ENCODE data around the gene NCOA7. TPM values are rescaled to one million over a fixed set of nuclear protein-coding genes. Genes with fewer than 3 reads are reported as not detected.

The NCOA7 gene
- total RNA-seq, 1 donor from 2014 or later = 41.5 TPM

DNA sequence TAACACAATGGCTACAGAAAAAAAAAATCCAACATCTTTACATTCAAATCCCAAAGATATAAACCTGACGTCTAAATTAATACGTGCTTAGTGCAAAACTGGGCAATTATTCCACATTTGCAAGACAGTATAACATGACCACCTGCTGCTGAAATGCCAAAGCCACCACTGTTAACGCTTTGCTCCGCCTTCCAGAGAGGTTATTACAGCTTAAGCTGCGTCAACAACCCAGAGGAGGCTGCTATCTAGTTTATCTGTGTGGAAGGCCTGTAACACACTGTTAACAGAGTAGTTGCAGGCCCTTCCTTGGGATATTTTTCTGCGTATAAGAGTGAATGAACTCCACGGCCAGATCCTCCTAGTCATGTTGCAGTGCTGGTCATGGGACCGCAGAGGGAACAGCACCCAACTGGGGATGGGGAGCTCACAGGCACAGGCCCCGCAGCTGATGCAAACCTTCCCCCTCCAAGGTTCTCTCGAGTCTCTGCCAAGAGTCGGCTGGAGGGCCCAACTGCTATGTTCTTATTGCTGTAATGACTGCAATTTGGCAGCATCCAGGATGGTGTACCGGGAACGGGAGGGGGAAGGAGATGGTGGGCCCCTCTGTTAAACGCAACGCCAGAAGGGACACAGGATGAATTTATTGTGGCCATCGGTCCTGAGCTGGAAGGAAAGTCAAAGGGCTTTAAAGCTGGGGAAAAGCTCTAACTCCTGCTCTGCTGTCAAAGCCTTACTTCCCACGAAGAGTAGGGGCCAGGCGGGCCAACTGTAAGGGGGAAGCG lies 993 bp upstream of the NCOA7 start:
- intact Hi-C loops (cut with micrococcal nuclease) = loop anchor here (1.0 to 10.0 kb wide), 7 partner anchors 9 to 1725 kb away; partner anchors contain the start of genes HEY2, HINT3, MTCL3 and RNF146

DNA sequence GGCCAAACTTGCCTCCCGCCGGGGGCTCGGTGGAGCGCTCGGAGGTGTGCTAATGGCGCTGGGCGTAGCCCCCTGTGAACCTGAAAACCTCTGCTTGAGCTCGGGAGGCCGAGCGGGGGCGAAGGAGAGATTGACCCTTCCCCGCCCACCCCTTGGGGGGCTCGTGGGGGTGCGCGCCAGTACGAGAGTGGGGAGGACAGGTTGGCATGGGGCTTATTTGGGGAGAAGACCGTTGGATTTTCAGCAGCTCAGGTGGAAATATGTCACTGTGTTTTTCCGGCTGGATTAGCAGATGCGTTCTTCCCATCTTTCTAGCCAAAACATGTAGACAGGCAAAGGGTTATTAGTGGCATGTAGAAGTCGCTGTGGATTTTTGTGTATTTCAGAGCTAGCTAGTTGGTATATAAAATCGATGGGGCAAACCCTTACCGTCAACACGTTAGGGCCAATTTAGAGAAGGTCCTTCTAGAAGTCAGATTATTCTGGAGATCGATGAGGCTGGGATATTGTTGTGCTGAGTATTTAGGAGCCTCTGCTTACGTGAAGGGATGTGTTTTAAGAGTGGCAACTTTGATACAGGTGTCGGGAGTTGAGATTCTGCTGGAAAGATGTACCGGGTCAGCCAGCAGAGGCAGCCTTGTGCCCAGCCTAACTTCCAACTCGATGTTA lies 525 bp downstream of the NCOA7 start:
- intact Hi-C loops (cut with micrococcal nuclease) = loop anchor here (1.0 to 2.0 kb wide), 4 partner anchors 14 to 128 kb away; partner anchors contain the start of gene HEY2

DNA sequence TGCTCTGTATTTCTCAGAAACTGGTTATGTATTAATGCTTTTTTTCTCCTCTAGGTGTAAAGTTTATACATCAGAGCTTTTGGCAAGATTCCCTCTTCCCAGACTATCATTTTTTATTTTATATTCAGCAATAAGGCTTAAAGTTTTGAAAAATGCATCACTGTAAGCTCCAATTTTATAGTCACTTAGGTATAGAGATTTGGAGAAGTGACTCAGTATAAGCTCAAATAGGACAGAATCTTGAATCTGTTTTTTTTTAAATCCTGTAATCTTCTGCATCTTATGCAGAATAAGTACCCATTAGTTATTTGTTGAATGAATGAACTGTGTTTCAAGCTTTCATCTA lies 1.0 kb downstream of the NCOA7 start:
- intact Hi-C loops (cut with micrococcal nuclease) = loop anchor here (1.0 to 2.0 kb wide), 4 partner anchors 13 to 128 kb away; partner anchors contain the start of gene HEY2

DNA sequence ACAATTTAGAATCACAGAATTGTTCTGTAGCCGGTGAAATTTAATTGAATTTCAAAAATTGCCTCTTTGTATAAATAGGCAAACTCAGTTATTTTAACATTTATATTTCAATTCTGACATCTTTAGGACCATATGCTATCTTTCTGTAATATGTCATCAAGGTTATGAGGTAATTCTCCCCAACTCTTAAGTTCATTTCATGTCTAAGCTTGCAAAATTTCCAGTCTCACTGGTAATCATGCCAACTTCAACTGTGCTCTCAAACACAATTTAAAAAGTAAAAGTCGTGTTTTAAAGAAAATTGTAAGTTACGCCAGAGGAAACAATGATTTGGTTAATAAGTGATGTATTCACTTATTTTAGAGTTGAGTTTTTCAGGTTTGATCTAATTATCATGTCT lies 1.4 kb downstream of the NCOA7 start:
- intact Hi-C loops (cut with micrococcal nuclease) = no loop called here

DNA sequence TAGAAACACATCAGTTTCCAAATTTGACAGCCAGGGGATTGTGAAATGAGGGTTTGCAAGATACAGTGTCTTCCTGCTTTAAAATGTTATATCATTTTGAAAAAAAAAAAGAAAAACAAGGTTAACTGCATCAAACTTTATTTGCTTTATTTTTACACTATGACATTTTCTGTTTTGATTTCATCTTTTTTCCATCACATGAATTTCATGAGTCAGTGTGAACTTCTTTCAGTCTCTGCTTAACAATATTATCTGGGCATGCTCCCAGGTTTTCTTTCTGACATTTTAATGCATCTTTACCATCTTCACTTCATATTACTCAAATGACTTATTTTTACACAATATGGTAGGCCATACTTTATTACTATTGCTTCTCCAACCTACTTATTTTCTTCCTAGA lies 1.9 kb downstream of the NCOA7 start:
- intact Hi-C loops (cut with micrococcal nuclease) = loop anchor here (1.0 kb wide), 1 partner anchor 113 kb away; no protein-coding TSS in a partner anchor

DNA sequence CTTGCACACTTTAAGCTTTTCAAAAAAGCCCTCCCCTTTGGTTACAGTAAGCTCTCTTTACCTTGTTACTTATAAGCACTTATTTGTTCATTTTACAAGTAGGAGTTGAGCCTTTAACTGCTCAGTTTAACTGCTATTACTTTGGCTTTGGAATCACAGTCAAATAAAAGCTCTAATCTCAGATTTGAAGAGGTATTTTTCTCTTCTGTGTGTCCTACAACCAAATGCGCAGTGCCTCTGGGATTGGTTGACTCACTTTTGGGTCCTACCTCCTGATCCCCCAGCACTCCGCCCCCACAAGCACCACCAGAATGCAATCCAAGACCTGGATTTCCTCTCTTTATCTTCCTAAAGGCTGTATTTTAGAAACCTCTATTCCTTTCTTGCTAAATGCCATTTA lies 2.5 kb downstream of the NCOA7 start:
- intact Hi-C loops (cut with micrococcal nuclease) = loop anchor here (1.0 kb wide), 1 partner anchor 112 kb away; no protein-coding TSS in a partner anchor

DNA sequence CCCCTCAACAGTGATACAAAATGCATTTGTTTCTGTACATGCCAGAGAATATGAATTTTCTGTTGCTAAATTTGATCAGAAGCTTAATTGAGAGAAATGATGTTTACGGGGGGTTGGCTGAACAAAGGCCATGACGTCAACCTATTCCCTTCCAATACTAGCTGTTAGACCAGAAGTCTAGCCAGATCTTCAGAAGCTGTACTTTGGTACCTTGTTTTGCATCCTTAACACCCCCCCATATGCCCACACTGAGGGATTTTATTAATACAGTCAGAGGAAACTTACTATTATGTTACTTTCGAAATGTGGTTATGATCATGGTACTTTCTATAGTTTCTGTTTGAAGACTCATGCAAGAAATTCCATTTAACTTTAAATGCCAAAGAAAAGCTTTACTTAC lies 3.1 kb downstream of the NCOA7 start:
- intact Hi-C loops (cut with micrococcal nuclease) = loop anchor here (1.0 kb wide), 2 partner anchors 9 to 111 kb away; no protein-coding TSS in a partner anchor

DNA sequence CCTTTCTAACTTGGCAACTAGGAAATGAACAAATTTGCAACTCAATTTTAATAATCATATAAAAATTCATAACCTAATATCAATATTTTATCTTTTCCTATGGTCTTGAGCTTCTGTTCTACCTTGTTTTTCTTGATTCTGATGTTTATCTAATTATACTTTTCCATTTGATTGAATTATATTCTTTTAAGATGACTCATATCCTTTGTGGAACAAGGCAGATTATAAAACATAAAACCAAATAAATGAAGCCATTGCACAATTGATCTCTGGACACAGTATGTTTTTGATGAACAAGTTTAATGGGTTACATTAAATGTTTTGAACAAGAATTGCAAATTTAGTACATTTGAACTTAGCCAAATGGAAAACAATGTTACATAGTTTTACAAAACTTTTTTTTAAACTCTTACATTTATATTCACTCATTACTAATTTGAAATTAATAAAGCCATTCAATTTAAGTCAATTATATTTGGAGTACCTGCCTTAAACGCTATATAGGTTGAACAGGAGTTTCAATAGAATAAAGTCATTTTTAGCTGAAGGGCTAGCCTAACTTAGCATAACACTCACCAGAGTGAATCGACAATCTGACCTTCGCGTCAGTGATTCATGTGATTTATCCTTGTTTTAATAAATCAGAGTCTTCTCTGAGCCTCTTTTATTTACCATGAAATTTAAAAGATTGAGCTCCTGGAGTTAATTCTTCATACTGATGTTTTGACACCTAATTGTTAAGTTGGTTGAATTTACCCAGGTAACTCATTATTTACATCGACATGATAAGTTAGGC lies 3.8 kb downstream of the NCOA7 start:
- intact Hi-C loops (cut with micrococcal nuclease) = loop anchor here (1.0 kb wide), 1 partner anchor 9 kb away; no protein-coding TSS in a partner anchor

DNA sequence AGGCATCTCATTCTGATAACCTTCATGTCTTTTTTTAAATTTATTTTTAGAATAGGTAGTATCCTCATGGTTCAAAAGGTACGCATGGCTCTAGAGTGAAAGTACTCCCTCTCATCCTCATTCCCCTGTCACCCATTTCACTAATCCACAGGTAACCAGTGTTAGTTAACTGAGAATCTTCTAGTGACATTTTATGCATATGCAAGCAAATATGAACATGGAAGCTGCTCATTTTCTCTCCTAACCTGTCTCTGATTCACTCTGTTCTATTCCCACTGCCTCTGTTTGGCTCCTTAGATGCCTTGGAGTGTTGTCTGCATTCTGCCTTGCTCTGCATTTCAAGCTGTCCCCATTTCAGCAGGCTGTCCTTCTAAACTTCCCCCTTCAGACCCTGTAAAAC lies 4.5 kb downstream of the NCOA7 start:
- intact Hi-C loops (cut with micrococcal nuclease) = no loop called here

DNA sequence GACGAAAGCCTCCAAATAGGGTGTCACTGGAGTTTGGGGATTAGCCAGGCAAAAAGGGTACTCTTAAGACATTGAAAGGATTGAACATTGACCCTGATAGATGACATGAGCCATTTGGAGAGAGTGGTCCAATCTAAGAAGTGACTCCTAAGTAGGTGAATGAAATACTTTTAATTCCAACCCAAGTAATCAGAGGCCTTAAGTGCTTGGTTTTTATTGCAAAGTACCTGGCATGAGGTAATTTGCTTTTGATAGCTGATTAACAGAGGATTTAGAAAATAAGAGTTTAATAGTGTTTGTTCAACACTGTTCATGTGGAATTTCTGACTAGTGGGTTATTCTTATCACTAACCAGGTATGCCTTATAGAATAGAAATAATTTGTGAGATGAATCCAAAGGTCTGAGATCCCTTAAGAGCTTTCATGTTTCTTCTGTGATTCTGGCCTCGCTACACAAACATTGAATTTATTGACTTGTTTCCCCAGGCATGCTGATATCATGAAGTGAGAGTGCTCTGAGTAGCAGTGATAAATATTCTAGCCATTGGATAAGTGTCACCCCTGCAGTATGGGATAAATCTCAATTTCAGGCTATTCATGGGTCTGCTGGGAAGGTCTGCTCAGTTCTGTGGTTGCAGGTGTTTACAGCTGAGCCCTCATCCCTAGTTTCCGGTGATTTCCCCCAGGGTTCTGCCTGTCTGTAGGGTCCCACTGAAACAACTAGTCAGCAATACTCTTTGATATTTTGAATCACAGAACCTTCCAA lies 6.5 kb downstream of the NCOA7 start:
- intact Hi-C loops (cut with micrococcal nuclease) = no loop called here

DNA sequence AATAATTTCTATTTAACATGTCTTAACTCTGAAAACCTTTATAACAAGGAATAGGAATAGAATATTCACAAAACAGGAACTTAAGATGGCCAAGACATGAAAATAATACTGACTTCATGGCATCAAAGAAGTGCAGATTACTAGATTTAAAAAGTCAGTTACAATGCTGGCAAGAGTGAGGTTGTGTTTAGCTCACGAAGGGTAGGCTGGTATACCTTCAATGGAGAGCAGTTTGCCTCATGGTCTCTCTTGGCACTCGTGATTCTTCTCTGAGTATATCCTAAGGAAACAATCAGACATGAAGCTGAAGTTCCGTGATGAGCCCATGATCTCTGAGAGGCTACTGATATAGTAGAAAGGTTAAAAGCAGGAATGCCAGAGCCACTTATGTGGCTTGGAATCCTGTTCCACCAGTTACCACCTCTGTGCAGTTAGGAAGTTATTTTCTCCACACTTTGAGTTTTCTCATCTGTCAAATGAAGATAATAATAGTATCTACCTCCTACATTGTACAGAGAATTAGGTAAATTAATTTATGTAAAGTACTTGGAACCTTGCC lies 7.2 kb downstream of the NCOA7 start:
- intact Hi-C loops (cut with micrococcal nuclease) = no loop called here

DNA sequence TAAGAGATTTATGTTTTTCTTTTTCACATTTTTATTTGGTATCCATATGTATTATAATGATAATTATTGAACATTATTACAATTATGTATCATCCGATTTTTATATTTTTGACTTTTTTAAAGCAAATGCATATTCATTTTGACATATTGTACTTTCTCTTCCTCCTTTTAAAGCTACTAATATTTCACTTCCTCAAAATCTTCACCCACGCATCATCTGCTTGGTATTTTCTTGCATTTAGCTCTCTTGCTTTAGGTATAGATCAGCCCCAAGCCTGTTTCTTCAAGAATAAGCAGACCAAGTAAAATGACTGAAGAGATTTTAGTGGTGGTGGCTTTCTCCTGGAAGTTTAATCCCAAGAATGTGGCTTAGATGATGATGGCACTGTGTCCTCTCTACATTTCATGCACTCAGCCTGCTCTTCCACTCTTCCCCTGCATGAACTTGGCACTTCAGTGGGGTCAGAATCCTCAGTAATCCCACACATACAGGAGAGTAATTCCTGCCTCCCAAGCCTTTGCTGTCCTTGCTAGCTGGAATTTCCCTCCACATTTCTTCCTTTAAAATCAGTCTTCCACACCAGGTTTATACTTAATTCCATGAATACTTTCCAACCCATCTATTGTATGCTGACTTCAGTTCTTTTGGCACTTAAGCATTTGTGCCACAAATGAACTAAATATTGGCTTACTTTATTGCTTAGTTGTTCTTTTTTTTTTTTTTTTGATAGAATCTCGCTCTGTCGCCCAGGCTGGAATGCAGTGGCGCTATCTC lies 8.2 kb downstream of the NCOA7 start:
- intact Hi-C loops (cut with micrococcal nuclease) = no loop called here

DNA sequence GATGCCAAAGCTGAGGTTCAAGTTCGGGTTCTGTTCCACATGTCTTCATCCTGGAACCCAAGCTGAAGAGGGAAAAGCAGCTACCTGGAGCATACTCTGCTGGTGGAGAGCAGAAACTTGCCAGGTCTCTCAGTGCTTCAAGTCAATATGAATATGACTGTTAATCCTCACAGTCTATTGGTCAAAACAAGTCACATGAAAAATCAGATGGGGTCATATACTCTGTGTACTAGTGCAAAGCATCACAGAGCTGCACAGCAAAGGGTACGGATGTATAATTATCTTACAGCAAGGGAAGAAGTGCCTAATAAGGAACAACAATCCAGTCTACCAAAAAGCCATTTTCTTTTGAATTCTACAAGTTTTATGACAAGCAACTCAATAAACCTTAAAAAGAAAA lies 11.6 kb downstream of the NCOA7 start:
- intact Hi-C loops (cut with micrococcal nuclease) = no loop called here

DNA sequence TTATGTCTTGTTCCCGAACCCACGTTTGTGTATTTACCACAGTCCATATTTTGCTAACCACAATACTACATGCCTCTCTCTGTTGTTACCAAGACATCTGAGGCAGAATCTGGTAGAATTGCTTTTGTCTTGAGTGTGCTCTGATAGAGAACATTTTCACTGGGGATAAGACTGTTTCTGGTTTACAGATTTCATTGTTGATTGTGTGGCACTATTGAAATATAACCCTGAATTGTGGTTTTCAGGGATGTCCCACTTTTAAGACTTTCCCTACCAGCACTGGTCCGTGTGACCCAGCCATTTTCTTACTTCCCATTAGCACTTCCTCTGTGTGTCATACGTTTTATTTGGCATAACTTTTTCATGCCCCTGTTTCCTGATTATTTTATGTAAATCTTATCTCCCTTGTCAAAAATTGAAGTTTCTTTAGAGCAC lies 12.2 kb downstream of the NCOA7 start:
- intact Hi-C loops (cut with micrococcal nuclease) = loop anchor here (1.0 kb wide), 1 partner anchor 9 kb away; no protein-coding TSS in a partner anchor

DNA sequence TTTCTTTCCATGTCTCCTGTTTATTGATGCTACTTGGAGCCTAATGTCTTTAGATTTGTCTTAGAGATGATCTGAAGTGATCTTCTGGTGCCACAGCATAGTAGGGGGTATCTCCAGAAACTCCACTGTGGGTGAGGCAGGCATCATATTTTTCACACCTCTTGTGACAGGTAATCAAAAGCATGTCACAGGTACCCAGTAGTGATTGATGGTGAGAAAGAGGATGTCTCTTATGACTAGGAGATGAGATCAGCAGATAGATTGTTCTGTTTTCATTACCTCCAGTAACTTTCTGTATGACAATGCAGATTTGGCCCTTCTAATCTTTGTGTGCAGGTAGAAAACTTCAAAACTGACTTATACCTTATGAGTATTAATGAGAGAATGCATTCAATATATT lies 13.5 kb downstream of the NCOA7 start:
- intact Hi-C loops (cut with micrococcal nuclease) = loop anchor here (2.0 kb wide), 2 partner anchors 13 to 15 kb away; partner anchors contain the start of gene NCOA7

DNA sequence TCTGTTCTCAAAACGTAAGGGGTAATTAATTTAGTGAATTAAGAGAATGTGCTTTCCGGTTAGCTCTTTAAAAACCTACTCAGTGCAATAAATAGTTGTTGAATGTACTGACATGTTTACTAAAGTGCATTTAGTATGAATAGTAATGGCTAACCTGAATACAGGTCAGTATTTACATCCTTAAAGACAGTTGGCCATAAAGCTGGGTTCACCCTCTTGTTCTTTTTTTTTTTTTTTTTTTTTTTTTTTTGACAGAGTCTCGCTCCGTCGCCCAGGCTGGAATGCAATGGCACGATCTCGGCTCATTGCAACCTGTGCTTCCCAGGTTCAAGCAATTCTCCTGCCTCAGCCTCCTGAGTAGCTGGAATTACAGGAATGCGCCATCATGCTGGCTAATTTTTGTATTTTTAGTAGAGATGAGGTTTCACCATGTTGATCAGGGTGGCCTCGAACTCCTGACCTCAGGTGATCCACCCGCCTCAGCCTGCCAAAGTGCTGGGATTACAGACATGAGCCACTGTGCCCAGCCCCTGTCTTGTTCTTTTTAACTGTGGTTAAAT lies 14.2 kb downstream of the NCOA7 start:
- intact Hi-C loops (cut with micrococcal nuclease) = loop anchor here (2.0 kb wide), 2 partner anchors 14 kb away; partner anchors contain the start of gene NCOA7

DNA sequence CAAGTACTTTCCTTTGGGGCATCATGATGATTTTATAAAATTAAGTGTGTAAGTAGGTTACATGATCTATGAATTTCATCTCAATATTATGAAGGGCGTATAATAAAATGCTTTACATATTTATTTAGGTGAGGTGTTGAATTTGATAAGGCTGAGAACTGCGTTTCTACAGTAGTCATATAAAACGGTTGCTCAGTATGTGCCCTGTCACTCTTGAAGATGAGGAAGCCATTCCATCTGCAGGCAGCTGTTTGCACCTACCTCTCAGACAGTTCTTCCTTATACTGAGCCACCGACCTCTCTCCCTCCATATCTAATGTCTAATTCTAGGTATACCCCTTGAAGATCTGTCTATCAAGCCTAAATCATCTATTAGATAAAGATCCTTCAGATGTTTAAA lies 16.1 kb downstream of the NCOA7 start:
- intact Hi-C loops (cut with micrococcal nuclease) = no loop called here

DNA sequence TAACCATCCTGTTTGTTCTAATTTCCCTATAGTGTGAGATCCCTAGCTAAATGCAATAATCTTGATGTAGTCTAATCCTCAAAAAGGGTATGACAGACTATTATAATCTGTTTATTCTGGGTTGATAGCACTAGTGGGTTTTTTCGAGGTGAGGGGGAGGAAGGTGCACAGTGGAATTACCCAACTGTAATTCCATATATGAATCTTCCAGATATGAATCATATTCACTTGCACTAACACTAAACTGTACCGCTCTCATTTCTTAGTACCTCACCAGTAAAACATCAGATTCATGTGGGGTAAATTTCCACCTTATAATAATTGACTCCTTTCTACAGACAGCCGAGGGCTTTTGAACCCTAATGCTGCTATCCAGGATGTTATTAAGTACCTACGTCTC lies 16.5 kb downstream of the NCOA7 start:
- intact Hi-C loops (cut with micrococcal nuclease) = no loop called here

DNA sequence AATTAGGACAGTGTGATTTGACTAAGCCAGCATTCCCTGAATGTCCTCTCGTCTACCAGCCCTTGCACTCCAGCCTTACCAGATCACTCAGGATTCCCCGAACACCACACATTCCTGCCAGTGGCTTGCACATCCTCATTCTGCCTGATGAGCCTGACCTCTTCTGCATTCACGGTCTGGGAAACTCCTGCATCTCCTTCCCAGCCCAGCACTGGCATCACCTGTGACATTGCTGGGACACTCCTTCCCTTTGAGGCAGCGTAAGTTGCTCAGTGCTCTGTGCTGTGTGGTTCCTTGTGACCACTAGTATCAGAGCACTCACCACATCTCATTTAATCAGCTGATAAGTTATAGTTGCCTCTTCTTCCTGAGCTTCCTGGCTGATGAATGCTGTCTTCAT lies 17.3 kb downstream of the NCOA7 start:
- intact Hi-C loops (cut with micrococcal nuclease) = no loop called here
